ENCODE results near the gene SLC18B1. TPM values are rescaled to one million over a fixed set of nuclear protein-coding genes. Genes with fewer than 3 reads are reported as not detected.

Gene SLC18B1
- polyA plus RNA-seq, 1 experiment, result 10.2 TPM

GRCh38 chr6:132736239-132736638, 62.2 kb downstream of the SLC18B1 start:
- no peak overlapping the region for H3K4me3 ChIP-seq (ENCODE audit: low read depth, low read length)
- no peak overlapping the region for H3K27ac ChIP-seq (ENCODE audit: low read depth, low read length)
- ChIA-PET POLR2A (interaction anchor here (0.6 kb wide), 1 partner anchor 64 kb away, joined by 4 read pairs; no protein-coding TSS in a partner anchor), CTCF (no interaction called here)
- H3K27me3 ChIP-seq (ENCODE audit: control insufficient read depth, insufficient read depth, low read length), result no peaks in the 10 kb centered on the region
- no peak for DNase-seq (ENCODE audit: low read depth, low spot score)
- no peaks in the 10 kb centered on the region for H3K9me3 ChIP-seq (ENCODE audit: control insufficient read depth, insufficient read depth, low read length)
- no peak for TF ChIP-seq CTCF (IDR thresholded peaks at IDR 0.05; ENCODE audit: low read depth, low read length)

DNA sequence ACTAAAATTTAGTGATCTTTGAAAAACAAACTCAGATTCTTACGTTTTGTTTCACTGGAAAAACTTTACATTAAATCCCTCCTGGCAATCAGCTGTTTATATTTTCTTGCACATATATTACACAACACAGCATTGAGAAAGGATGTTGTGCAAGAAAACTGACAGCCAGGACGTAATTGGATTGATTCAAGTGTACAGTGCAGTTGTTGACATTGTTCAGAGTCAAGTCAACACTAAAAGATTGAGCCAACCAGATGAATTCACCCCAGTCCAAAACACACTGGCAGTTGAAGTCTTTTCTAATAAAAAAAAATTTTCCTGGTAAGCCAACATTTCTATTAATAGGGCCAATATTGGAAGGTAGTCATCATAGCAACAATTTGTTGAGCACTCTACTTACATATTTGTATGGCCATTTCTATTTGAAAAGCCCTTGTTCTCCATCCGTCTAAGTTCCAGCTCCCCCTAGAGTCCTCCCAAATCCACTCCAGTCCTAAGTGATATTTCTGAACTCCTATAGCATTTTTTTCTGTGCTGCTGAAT, 63.7 kb downstream of the SLC18B1 start:
- peak; percentile 67 for DNase-seq (ENCODE audit: low read depth, low spot score)
- peak; percentile 60 for TF ChIP-seq CTCF (IDR thresholded peaks at IDR 0.05; ENCODE audit: low read depth, low read length)
- no peak overlapping the region for H3K4me3 ChIP-seq (ENCODE audit: low read depth, low read length)
- H3K27ac ChIP-seq (ENCODE audit: low read depth, low read length), result no peak overlapping the region
- no peaks in the 10 kb centered on the region for H3K9me3 ChIP-seq (ENCODE audit: control insufficient read depth, insufficient read depth, low read length)
- no peaks in the 10 kb centered on the region for H3K27me3 ChIP-seq (ENCODE audit: control insufficient read depth, insufficient read depth, low read length)
- ChIA-PET POLR2A (no interaction called here), CTCF (interaction anchor here (1.1 to 1.2 kb wide), 2 partner anchors 19 to 65 kb away, joined by 3 read pairs; no protein-coding TSS in a partner anchor)

DNA sequence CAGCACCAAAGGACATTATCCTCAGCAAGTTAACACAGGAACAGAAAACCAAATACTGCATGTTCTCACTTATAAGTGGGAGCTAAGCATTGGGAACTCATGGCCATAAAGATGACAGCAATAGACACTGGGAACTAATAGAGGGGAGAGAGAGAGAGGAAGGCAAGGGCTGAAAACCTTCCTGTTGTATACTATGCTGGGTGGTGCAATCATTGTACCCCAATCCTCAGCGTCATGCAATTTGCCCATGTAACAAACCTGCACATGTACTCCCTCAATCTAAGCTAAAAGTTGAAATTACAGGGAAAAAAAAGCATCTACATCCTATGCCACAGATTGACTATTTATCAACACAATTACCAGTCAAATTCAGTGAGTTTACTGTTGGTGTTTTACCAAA, 64.6 kb downstream of the SLC18B1 start:
- Histone ChIP-seq H3K27ac (ENCODE audit: low read depth, low read length) (no peak overlapping the region), H3K4me3 (ENCODE audit: low read depth, low read length) (no peak overlapping the region), H3K9me3 (ENCODE audit: control insufficient read depth, insufficient read depth, low read length) (no peaks in the 10 kb centered on the region), H3K27me3 (ENCODE audit: control insufficient read depth, insufficient read depth, low read length) (no peaks in the 10 kb centered on the region)
- no peak for TF ChIP-seq CTCF (IDR thresholded peaks at IDR 0.05; ENCODE audit: low read depth, low read length)
- DNase-seq (ENCODE audit: low read depth, low spot score), result no peak
- ChIA-PET CTCF (interaction anchor here (1.2 to 1.5 kb wide), 2 partner anchors 11 to 64 kb away, joined by 3 read pairs; no protein-coding TSS in a partner anchor), POLR2A (no interaction called here)

GRCh38 chr6:132733283-132733682, 65.2 kb downstream of the SLC18B1 start:
- Histone ChIP-seq H3K27ac (ENCODE audit: low read depth, low read length) (no peak overlapping the region), H3K4me3 (ENCODE audit: low read depth, low read length) (no peak overlapping the region), H3K27me3 (ENCODE audit: control insufficient read depth, insufficient read depth, low read length) (no peaks in the 10 kb centered on the region), H3K9me3 (ENCODE audit: control insufficient read depth, insufficient read depth, low read length) (no peaks in the 10 kb centered on the region)
- no peak for TF ChIP-seq CTCF (IDR thresholded peaks at IDR 0.05; ENCODE audit: low read depth, low read length)
- CTCF ChIA-PET, result interaction anchor here (1.5 kb wide), 1 partner anchor 12 kb away, joined by 3 read pairs; no protein-coding TSS in a partner anchor
- POLR2A ChIA-PET, result no interaction called here
- DNase-seq (ENCODE audit: low read depth, low spot score), result no peak

DNA sequence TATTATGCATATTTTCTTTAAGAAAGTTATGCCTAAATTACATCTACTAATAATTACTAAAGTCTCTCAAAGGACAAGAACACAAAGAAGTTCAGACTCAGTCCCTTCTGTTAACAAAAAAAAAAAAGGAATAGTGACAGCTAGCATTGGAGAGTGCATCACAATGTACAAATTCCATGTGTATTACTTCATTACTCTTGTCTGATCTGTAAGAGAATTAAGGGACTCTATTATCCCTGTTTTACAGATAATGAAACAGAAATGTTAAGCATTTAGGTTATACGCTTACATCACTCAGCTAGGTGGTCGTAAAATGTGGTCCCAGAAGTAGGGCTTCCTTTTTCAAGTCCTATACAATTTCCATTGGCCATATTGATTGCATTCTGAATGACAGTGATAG, 67.4 kb downstream of the SLC18B1 start:
- H3K9me3 ChIP-seq (ENCODE audit: control insufficient read depth, insufficient read depth, low read length), result no peaks in the 10 kb centered on the region
- POLR2A ChIA-PET, result no interaction called here
- H3K4me3 ChIP-seq (ENCODE audit: low read depth, low read length), result no peak overlapping the region
- DNase-seq (ENCODE audit: low read depth, low spot score), result no peak
- no peak for TF ChIP-seq CTCF (IDR thresholded peaks at IDR 0.05; ENCODE audit: low read depth, low read length)
- CTCF ChIA-PET, result interaction anchor here (1.2 kb wide), 1 partner anchor 61 kb away, joined by 3 read pairs; no protein-coding TSS in a partner anchor
- H3K27ac ChIP-seq (ENCODE audit: low read depth, low read length), result no peak overlapping the region
- no peaks in the 10 kb centered on the region for H3K27me3 ChIP-seq (ENCODE audit: control insufficient read depth, insufficient read depth, low read length)
